NCI-H345 treated with DMSO at 0.1 percent for 48 hours (cell line): Measurements from ENCODE around the gene PRUNE1.

ENCODE experiments used
- DNase-seq: peaks from one replicate; lab custom pipeline; 2025; ENCODE audit not compliant: unreplicated experiment; lab: John Stamatoyannopoulos, UW

PRUNE1 gene

DNA sequence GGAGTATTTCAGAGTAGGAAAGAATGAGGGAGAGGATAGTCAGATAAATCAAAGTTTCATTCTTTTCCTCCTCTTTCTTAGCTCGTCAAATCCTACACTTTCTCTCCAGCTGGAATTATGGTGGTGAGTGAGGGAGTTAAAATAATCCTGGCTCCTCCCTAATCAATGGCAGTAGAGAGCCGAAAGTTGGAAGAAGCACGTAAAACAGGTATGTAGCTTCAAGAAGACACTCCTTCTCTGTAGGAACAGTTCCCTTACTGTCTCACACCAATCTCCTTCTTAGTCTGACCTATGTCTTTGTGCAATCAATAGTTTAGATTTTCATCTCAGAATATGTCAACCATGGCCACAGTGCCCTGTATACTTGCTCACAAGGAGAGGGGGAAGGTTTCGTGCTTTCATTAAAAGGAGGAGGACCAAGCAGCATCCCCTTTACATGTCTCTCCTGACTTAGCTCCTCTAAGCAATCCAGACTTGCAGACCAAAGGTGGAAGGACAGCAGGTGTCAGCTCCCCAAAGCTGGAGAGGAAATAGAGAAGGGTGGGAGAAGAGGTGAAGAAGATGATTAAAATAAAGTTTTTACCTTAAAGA lies 2.4 kb upstream of the PRUNE1 start:
- DNase-seq = no peak

DNA sequence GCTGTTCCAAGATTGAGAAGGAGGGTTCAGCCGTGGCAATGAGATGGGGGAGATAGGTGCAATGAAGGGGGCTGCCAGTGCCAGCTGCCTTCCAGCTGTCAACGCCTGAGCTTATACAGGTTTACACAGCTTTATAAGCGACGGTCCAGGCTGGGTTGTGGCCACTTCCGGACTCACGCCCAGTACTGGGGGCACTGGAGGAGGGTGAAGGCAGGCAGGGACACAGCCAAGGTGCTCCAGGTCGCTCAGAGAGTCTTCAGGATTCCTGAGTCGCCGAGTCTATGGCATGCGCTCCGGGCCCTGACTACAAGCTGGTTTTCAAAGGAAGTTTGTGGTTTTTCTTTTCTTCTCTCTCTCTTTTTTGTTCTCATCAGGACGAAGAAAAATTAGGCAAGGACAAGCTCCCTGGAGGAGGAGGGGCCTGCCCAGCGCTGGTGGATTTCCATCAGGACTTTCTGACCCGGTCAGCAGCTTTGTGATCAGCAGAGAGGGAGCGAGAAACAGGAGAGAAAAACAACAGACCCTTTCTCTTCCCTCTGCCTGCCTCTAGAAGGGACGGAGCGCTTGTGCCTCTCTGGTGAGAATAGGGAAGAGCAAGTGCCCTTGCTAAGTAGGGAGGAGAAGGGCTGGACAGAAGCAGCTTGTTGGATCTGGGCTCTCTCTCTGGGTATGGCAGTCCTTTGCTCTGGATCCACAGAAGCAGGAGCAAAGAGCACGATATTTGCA lies 1.8 kb upstream of the PRUNE1 start, which contains the start of gene MINDY1:
Gene MINDY1 (minus strand): TSS at position 576 of the 726 bp plus-strand sequence. CDS start 4,285 bp downstream, outside the sequence.
- DNase-seq = peak; percentile 33

DNA sequence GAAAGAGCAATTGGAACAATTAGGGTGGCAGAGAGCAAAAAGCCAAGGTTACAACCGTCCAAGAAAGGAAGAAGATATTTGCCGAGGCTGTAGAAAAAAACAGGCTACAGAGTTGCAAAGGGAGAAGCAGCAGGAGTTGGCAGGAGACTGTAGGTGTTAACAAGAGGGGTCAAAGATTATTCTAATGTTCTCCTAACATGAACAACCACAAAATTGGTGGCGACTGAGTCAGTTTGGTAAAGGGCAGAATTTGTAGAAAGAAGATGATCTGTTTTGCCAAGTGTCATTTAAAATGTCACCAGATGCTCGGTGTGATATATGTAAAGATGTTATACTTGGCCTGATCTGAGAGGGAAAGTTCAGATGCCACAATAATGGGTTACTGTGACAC lies 401 bp upstream of the PRUNE1 start:
- no peak for DNase-seq

DNA sequence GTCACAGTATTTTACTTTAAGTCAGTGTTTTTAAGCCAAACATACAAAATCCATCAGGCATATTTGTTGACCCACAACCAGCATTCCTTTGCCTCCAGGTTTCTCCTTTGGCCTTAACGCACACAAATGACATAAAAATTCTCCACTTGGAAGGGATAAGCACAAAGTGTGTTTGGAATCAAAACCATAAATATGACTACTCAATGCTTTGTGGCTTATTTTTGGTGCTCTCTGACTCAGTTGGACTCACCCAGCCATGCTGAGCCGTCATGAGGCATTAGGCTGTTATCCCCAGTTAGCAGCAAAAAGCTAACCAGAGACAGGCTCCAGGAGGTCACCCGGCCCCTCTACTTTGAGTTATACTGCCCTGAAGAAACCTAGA lies 948 bp downstream of the PRUNE1 start:
- no peak for DNase-seq

DNA sequence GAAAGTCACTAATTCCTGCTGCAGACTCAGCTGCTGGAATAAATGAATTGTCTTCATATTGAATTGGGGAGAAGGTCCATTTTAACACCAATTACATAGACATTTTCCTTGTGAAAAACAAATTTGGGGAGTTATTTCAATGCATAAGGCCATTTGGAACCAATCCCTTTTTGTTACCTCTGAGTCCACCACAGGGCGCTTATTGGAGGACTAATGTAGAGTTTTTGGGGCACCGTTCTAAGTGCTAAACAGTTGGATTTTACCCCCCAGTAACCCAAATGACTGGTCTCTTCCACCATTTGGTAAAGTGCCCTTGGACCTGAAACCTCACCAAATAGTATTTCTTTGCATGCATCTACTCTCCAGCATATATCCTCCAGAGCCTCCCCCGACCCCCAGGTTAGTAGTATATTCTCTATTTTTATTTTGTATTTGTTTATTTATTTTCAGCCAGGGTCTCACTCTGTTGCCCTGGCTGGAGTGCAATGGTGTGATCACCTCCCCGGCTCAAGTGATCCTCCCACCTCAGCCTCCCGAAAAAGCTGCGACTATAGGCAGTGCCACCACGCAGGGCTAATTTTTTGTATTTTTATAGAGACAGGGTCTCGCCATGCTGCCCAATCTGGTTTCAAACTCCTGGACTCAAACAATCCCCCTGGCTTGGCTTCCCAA lies 1.6 kb downstream of the PRUNE1 start:
- DNase-seq = no peak

DNA sequence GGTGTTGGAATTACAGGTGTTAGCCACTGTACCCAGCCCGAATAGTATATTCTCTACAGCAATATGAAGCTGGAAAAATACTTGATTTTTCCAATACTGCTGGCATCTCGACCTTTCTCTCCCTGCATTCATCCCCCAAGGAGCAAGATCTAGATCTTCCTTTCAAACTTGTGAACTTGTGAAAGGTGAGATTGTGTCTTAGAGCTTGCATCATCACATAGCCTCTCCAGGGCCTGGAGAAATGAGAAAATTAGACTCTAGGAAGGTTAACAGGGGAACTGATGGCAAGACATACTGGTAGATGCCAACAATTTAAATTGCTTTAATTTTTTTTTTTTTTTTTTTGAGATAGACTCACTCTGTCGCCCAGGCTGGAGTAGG lies 2.1 kb downstream of the PRUNE1 start:
- DNase-seq = no peak

DNA sequence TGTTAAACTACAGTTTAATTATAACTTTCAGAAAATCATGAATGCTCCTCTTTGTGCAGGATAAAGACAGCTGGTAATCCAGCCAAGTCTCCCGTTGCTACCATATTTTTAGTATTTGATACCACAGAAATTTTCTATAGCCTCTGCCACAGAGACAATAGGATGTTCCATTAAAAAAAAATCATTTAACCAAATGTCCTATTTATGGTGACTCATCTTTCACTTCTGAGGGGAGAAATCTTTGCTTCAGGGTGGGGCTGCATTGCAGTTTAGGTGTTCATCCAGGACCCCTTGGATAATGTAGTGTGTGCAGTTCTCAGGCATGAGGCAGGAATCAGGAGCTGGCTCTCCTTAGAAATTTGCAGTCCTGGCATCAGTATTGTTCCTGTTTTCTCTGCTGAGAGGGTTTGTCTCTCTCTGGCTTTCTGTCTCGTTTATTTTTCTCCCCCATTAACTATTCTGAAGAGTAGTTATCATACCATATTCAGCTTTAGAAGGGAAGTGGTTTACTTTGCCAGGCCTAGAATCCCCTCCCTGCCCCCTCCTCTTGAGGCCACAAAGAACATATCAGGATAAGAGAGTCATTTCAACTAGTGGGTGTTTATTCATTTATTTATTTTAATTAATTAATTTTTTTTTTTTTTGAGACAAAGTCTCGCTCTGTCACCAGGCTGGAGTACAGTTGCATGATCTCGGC lies 3.1 kb downstream of the PRUNE1 start:
- no peak for DNase-seq

DNA sequence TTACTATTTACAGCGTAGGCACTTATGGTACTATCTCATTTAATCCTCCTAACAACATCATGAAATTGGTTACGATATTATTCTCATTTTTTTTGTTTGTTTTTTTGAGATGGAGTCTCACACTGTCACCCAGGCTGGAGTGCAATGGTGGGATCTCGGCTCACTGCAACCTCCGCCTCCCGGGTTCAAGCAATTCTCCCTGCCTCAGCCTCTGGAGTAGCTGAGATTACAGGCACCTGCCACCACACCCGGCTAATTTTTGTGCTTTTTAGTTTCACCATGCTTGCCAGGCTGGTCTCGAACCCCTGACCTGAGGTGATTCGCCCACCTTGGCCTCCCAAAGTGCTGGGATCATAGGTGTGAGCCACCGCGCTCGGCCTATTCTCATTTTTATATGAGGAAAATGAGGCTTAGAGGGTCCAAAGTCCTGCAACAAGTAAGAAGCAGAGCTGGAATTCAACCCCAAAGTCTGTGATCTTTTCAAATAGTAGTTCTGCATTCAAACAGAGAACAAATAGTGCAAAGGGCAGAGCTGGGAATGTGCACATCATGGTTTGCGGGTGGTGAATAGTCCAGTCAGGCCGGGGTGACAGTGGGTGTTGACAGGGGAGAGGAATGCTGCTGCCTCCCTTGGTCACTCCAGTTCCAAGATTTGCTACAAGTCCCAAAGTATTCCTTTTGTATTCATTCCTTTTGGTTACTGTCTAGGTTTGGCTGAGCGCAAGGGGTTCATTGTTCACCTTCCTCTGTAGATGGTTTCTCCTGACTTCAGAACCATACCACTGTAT lies 4.6 kb downstream of the PRUNE1 start:
- DNase-seq = no peak

DNA sequence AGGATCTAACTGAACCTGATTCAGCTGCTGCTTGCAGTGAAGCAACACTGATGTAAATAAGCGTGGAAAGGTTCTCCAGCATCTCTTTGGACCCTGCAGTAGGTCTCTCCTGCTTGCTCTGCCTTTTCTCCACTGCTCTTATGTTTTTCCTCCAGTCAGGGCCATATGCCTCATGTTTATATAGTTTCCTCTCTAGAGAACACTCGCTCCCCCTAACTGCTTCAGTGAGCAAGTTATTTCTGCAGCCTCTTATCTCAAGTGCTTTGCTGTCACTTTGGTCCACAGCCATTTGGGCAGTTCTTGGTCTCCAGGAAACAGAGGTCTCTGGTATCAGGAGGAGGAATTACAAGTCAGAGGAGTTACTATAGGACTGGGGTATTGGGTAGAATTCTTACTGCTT lies 5.3 kb downstream of the PRUNE1 start:
- DNase-seq = no peak

DNA sequence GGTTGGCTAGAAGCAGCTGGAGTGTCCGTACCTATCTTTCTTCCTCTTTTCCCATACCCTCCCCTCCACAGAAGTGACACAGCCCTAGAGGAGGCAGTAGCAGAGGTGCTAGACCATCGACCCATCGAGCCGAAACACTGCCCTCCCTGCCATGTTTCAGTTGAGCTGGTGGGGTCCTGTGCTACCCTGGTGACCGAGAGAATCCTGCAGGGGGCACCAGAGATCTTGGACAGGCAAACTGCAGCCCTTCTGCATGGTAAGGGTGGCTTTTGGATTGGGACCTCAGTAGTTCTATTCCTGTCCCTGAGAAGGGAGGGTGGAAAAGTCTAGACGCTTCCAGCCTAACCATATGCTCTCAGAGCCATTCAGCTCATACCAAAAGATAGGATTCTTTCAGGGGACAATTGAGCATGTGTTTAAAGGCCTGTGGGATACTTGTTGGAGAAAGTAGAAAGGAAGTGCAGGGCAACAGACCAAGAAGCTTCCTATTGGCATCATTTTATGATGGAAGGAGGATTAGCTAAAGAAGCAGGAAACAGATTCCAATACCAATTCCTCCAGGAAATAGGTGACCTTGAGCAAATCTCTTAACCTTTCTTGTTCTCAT lies 16.4 kb downstream of the PRUNE1 start:
- DNase-seq = peak; percentile 78

DNA sequence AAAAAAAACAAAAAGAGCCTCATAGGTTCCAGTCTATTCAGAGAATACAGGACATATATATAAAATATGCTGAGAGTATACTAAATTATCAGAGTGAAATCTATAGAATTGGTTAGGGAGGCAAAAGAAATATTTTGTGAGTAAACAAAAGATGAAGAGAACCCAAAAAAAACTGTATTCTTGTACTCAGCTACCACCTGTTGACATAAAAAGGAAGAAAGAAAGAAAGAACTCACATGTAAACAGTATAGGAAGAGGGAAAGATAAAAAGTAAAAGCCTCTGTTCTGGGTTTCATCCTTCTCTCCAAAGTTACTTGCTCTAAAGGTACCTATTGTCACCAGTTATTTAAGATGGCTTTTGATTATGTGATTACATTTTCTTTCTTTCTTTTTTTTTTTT lies 18.2 kb downstream of the PRUNE1 start:
- no peak for DNase-seq

DNA sequence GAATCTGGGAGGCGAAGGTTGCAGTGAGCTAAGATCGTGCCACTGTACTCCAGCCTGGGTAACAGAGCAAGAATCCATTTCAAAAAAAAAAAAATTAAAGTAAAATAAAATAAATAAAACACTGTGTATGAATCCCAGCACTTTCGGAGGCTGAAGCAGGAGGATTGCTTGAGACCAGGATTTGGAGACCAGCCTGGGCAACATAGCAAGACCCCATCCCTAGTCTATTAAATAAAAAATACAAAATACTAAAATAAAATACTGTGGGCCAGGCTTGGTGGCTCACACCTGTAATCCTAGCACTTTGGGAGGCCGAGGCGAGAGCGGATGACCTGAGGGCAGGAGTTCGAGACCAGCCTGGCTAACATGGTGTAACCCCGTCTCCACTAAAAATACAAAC lies 23.9 kb downstream of the PRUNE1 start:
- no peak for DNase-seq

DNA sequence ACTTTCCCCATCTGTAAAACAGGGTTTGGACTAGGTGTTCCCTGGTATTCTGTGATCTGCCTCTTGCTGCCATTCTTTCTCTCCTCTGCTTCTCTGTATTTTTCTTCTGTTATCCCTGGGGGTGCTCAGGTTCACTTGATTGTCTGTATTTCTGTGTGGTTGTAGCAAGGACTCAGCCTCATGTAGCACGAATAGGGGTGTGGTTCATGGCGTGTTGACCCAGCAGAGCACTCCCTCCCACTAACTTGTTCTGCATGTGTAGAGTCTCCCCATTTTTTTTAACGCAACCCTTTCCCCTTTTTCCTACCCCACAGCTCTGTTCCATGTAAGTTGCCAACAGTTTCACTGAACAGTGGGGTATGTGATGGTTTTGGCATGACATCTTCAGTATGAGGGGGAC lies 26.9 kb downstream of the PRUNE1 start:
- no peak for DNase-seq

DNA sequence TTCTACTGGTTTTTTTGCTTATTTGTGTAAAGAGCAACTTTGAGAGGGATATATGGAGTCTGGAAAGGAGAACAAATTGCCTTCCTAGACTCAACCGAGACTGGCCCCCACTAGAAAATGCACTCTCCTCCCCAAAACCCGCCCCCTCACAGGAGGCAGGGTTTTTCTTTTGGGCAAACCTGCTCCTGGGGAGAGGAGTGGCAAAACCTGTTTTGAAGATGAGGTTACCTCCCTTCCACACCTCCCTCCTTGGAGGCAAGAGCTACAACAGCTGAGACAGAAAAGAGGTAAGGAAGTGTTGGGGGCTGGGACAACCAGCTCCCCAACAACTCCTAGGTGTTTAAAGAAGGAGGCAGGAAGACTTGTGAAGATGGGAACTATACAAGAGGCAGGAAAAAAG lies 28.1 kb downstream of the PRUNE1 start, which contains the start of gene BNIPL:
Gene BNIPL (plus strand): TSS at position 231 of the 400 bp plus-strand sequence. CDS start 140 bp downstream, at position 371.
- DNase-seq = no peak

DNA sequence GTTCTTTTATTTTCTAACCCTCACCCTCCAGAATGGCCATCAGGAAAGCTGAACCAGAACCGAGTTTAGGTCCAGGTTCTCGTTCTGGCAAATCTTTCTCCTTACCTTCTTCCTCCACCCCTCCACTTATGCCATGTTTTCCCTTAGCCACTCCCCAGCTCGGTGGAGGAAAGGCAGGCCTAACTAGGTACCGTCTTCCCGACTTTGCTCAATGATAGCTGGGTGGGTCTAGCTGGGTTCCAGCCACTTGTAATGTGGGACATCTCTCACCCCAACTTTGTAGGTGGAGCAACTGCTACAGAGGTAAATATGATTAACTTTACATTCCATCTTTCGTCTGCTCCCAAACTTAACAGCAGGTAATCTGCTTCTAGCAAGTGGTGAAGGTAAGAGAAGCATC lies 28.8 kb downstream of the PRUNE1 start:
- no peak for DNase-seq

DNA sequence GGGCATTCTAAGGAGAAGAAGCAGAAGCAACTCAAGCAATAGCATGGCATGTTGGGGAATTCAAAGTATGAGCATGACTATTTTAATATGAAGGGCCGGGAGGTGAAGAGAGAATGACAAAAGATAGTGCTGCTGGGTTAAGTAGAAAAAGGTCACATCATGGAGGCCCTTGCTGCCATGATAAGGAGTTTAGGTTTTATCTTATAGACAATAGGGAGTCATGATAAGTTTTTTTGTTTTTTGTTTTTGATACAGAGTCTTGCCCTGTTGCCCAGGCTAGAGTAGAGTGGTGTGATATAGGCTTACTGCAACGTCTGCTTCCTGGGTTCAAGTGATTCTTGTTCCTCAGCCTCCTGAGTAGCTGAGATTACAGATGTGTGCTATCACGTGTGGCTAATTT lies 31.3 kb downstream of the PRUNE1 start:
- DNase-seq = no peak

DNA sequence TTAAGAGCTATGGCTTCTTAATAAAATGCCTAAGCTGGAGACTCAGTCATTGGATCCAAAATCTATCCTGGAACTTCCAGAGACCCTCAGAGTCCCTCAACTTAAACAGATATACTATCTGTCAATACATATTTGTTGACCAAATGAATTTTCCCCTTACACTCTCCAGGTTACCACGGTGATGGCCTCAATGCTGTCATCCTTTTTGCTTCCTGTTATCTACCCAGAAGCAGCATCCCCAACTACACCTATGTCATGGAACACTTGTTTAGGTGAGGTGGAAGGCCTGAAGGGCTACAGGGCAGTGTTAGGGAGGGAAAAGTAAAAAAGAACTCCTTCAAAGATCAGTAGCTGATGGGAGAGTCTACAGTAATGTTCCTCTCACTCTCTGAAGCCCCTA lies 34.9 kb downstream of the PRUNE1 start:
- no peak for DNase-seq

DNA sequence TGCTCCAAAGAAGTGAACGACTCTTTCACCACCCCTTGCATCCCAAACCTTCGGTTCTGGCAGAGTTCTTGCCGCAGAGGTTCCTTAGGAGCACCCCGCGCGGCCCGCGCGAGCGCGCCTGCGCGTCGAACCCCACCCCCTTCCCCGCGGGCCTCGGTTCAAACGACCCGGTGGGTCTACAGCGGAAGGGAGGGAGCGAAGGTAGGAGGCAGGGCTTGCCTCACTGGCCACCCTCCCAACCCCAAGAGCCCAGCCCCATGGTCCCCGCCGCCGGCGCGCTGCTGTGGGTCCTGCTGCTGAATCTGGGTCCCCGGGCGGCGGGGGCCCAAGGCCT lies 39.3 kb downstream of the PRUNE1 start, which contains the start of gene C1orf56:
Gene C1orf56 (plus strand): TSS at position 161 of the 334 bp plus-strand sequence. CDS start 97 bp downstream, at position 258.
- DNase-seq = peak; percentile 88

DNA sequence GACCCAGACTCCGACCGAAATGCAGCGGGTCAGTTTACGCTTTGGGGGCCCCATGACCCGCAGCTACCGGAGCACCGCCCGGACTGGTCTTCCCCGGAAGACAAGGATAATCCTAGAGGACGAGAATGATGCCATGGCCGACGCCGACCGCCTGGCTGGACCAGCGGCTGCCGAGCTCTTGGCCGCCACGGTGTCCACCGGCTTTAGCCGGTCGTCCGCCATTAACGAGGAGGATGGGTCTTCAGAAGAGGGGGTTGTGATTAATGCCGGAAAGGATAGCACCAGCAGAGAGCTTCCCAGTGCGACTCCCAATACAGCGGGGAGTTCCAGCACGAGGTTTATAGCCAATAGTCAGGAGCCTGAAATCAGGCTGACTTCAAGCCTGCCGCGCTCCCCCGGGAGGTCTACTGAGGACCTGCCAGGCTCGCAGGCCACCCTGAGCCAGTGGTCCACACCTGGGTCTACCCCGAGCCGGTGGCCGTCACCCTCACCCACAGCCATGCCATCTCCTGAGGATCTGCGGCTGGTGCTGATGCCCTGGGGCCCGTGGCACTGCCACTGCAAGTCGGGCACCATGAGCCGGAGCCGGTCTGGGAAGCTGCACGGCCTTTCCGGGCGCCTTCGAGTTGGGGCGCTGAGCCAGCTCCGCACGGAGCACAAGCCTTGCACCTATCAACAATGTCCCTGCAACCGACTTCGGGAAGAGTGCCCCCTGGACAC lies 39.8 kb downstream of the PRUNE1 start:
- DNase-seq = peak; percentile 83

DNA sequence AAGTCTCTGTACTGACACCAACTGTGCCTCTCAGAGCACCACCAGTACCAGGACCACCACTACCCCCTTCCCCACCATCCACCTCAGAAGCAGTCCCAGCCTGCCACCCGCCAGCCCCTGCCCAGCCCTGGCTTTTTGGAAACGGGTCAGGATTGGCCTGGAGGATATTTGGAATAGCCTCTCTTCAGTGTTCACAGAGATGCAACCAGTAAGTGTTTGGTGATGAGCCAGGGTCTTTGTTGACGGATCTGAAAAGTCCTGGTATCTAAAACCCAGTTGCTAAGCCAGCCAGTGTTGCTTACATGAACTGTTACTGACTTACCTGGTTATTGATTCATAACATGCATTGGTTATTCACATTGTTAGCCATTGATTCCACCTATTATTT lies 40.4 kb downstream of the PRUNE1 start:
- no peak for DNase-seq
